ENCODE measurements around the gene MFF.

DNA sequence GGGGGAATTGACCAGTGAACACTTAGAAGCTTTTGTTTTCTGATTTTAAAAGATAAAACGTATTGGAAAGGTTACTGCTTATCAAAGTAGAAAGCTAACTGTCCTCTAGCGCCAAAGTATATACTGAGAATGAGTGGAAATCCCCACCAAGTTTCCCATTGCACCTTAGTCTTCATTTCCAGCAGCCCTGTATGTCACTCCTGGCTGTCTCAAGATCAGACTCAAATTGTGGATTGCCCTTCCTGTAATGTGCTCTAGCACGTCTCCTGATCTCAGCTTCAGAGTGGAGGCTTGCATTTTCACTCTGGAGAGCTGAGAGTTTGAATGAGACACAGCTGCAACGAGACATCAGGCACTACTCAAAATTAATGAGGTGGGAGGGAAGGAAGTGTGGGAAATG, 26.6 kb downstream of the MFF start:
- TF ChIP-seq CTCF (IDR thresholded peaks at IDR 0.05) (no peak), POLR2A (IDR thresholded peaks at IDR 0.05) (no peak)
